Measurements from ENCODE around the gene CSNK1E.

The CSNK1E gene

DNA sequence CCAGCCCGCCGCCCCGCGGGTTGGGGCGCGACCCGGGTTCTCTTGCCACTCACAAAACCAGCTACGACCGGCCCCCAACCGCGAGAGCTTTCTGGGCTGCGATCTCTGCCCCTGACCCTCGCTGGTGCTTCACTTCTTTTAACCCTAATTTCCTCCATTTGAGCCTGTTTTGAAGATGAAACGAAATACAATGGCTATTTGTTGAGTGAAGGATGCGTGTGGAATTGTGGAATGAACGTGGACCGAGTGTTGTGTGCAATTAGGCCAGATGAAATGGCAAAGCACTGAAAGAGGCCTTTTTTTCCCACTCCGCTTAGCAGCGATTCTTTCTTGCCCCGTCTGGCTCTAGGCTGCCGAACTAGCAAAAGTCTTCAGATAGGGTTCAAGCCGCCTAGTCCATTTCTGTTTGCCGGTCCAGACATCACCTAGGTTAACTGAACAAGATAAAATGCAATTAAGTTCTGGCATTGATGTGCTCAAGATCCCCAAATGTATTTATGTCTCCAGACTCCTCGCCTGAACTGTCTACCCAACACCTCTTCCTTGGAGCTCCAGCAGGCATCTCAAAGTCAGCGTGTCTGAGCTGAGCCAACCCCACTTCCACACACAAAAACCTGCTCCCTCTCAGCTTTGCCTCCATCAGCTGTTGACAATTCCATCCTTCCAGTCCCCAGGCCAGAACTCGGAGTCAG is 44.0 kb downstream of the CSNK1E start:
- peak overlapping the region; percentile 79 for H3K4me2 ChIP-seq (ENCODE audit: low read length)
- H3K36me3 ChIP-seq (ENCODE audit: control insufficient read depth, low read length): no peaks in the 10 kb centered on the region
- peaks cover 25% of the 10 kb centered on the region for H3K4me1 ChIP-seq (ENCODE audit: control insufficient read depth, low read length)
- peaks cover 12% of the 10 kb centered on the region for H3K79me2 ChIP-seq (ENCODE audit: control insufficient read depth, low read length)
- no peak overlapping the region for H3K27ac ChIP-seq (ENCODE audit: low read depth, low read length)
- H3K9me3 ChIP-seq (ENCODE audit: control insufficient read depth, insufficient read depth, low read length): no peaks in the 10 kb centered on the region
- peaks cover 6% of the 10 kb centered on the region; the same call in 1 of the 2 replicates for H4K20me1 ChIP-seq (ENCODE audit: control insufficient read depth, insufficient read depth, low read depth, low read length)
- no peaks in the 10 kb centered on the region for H3F3A ChIP-seq (ENCODE audit: control insufficient read depth, insufficient read depth)
- peaks cover 7% of the 10 kb centered on the region for H3K27me3 ChIP-seq (ENCODE audit: control insufficient read depth, low read length)
- H3K9me2 ChIP-seq (replicated peaks; ENCODE audit: control insufficient read depth, low read length): no peaks in the 10 kb centered on the region
- no peak for TF ChIP-seq EZH2phosphoT487 (IDR thresholded peaks at IDR 0.05; ENCODE audit: borderline replicate concordance, low read length)
- TF ChIP-seq, protein P1, sequence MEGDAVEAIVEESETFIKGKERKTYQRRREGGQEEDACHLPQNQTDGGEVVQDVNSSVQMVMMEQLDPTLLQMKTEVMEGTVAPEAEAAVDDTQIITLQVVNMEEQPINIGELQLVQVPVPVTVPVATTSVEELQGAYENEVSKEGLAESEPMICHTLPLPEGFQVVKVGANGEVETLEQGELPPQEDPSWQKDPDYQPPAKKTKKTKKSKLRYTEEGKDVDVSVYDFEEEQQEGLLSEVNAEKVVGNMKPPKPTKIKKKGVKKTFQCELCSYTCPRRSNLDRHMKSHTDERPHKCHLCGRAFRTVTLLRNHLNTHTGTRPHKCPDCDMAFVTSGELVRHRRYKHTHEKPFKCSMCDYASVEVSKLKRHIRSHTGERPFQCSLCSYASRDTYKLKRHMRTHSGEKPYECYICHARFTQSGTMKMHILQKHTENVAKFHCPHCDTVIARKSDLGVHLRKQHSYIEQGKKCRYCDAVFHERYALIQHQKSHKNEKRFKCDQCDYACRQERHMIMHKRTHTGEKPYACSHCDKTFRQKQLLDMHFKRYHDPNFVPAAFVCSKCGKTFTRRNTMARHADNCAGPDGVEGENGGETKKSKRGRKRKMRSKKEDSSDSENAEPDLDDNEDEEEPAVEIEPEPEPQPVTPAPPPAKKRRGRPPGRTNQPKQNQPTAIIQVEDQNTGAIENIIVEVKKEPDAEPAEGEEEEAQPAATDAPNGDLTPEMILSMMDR (IDR thresholded peaks at IDR 0.05; ENCODE audit: low read depth, low read length, poor library complexity, severe bottlenecking): no peak
- peak overlapping the region; percentile 94 for H3K4me3 ChIP-seq (ENCODE audit: low read length)

DNA sequence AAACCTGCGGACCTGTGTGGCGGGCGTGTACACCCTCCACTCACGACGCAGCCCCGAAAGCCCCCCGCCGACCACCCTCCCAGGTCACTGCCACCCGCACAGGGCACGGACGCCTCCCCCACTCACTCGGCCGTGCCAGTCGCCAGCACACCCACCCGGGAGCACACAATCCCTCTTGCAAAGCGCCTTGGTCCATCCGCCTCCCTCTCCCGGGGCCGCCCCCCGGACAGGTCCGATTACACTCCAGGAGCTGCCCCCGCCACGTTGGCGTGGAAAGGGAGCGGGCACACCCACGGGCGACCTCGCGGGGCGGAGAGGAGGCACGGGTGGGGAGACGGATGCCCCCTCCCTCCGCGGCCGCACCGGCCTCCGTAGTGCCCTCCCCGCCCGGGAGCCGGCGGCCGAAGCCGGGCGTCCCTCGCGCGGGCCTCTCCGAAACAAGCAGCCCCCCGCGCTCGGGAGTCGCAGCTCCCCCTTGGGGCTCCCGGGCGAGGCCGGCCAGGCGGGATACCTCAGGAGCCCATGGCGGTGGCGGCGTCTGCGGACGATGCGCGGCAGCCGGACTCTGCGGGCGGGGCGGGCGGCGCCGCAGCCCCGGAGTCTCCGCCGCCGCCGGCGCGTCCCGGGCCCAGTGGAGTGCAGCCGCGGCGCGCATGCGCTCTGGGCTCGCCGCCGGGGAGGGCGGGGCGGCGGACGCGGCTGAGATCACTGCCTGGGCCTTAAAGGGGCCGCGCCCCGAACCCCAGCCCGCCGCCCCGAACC is 44.7 kb downstream of the CSNK1E start, which contains the start of gene TMEM184B:
Gene TMEM184B, minus strand, starts transcription at position 638 of the 762 bp plus-strand sequence. CDS start 25,049 bp downstream, outside the sequence.
- Histone ChIP-seq H3K27ac (ENCODE audit: low read depth, low read length) (no peak within 1 kb of the TSS), H3F3A (ENCODE audit: control insufficient read depth, insufficient read depth) (no peaks in the 10 kb centered on the region), H3K4me1 (ENCODE audit: control insufficient read depth, low read length) (peaks cover 25% of the 10 kb centered on the region), H3K9me3 (ENCODE audit: control insufficient read depth, insufficient read depth, low read length) (no peaks in the 10 kb centered on the region), H3K36me3 (ENCODE audit: control insufficient read depth, low read length) (no peaks in the 10 kb centered on the region), H3K27me3 (ENCODE audit: control insufficient read depth, low read length) (peaks cover 7% of the 10 kb centered on the region), H4K20me1 (ENCODE audit: control insufficient read depth, insufficient read depth, low read depth, low read length) (peaks cover 6% of the 10 kb centered on the region; the same call in 1 of the 2 replicates), H3K4me2 (ENCODE audit: low read length) (peak within 1 kb of the TSS; percentile 79), H3K9me2 (replicated peaks; ENCODE audit: control insufficient read depth, low read length) (no peaks in the 10 kb centered on the region), H3K4me3 (ENCODE audit: low read length) (peak within 1 kb of the TSS; percentile 94), H3K79me2 (ENCODE audit: control insufficient read depth, low read length) (peaks cover 12% of the 10 kb centered on the region)
- no peak for TF ChIP-seq EZH2phosphoT487 (IDR thresholded peaks at IDR 0.05; ENCODE audit: borderline replicate concordance, low read length)
- TF ChIP-seq, protein P1 (IDR thresholded peaks at IDR 0.05; ENCODE audit: low read depth, low read length, poor library complexity, severe bottlenecking): no peak

DNA sequence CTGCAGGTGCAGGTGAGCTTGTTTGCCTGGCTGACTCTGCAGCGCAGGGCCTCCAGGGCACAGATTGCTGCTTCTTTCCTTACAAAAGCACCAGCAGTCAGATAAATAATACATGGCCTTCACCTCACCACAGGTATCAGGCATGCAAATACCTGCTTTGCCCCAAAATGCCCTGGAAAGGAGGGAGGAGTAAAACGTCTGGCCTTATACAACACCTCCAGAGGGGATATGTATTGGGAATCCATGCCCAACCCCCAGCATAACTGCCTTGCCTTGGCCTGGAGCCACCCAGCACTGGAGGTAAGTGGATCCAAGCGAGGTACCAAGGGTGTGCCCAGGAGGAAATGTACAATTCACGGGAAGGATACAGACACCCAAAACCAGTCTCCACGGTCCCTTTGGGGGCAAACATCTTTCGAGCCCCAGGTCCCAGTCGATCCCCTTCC is 45.3 kb downstream of the CSNK1E start:
- Histone ChIP-seq H3F3A (ENCODE audit: control insufficient read depth, insufficient read depth) (no peaks in the 10 kb centered on the region), H3K9me3 (ENCODE audit: control insufficient read depth, insufficient read depth, low read length) (no peaks in the 10 kb centered on the region), H3K27ac (ENCODE audit: low read depth, low read length) (no peak overlapping the region), H4K20me1 (ENCODE audit: control insufficient read depth, insufficient read depth, low read depth, low read length) (peaks cover 6% of the 10 kb centered on the region; the same call in 1 of the 2 replicates), H3K36me3 (ENCODE audit: control insufficient read depth, low read length) (no peaks in the 10 kb centered on the region), H3K4me1 (ENCODE audit: control insufficient read depth, low read length) (peaks cover 28% of the 10 kb centered on the region), H3K27me3 (ENCODE audit: control insufficient read depth, low read length) (peaks cover 7% of the 10 kb centered on the region), H3K4me2 (ENCODE audit: low read length) (peak overlapping the region; percentile 79), H3K4me3 (ENCODE audit: low read length) (peak overlapping the region; percentile 94), H3K79me2 (ENCODE audit: control insufficient read depth, low read length) (peaks cover 12% of the 10 kb centered on the region), H3K9me2 (replicated peaks; ENCODE audit: control insufficient read depth, low read length) (no peaks in the 10 kb centered on the region)
- TF ChIP-seq EZH2phosphoT487 (IDR thresholded peaks at IDR 0.05; ENCODE audit: borderline replicate concordance, low read length): no peak
- TF ChIP-seq, protein P1 (IDR thresholded peaks at IDR 0.05; ENCODE audit: low read depth, low read length, poor library complexity, severe bottlenecking): no peak
